Measurements from ENCODE around the gene VASP.

Gene VASP

GRCh38 chr19:45556835-45557234 lies 49.6 kb downstream of the VASP start:
- no peak for DNase-seq (ENCODE audit: low spot score)

GRCh38 chr19:45558399-45558878 lies 51.2 kb downstream of the VASP start:
- DNase-seq (ENCODE audit: low spot score) = peak; percentile 73

DNA sequence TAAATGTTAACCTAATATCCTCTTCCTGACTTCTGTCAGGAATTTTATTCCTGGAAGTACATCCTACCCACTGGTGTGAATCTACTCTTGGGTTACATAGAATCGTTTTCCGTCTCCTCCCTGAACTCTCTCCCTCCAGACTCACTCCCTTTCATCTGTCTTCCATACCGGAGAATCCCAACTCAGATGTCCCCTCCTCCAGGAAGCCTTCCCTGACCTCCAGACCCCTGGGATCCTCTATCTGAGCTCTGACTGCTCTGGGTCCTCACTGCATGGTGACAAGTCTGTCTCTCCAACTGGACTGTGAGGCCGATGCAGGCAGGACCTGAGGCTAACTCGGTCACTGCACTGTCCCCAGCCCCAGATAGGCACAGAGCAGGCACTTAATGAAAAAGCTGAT lies 52.8 kb downstream of the VASP start:
- no peak for DNase-seq (ENCODE audit: low spot score)

- no peak for DNase-seq (ENCODE audit: low spot score)
These were observed 53.4 kb downstream of the VASP start for GRCh38 chr19:45560686-45561085.

GRCh38 chr19:45564131-45564780 lies 57.0 kb downstream of the VASP start:
- DNase-seq (ENCODE audit: low spot score) = no peak

DNA sequence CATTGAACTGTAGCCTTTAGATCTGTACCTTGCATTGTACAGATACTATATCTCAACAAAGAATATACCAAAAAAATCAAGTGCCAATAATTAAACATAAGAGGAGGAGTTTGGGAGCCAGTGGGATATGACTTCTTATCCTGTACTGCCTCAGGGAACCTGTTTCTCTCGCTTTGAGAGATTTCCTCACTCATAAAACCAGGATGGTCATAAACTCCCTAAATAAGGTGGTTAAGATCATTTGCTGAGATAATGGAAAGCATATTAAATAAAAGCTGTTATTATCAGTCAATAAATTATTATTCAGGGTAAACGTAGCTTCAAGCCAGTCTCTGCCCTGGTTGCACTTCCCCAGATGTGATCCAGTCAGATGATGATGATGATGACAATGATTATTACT lies 60.3 kb downstream of the VASP start:
- DNase-seq (ENCODE audit: low spot score) = no peak

- no peak for DNase-seq (ENCODE audit: low spot score)
These were observed 61.5 kb downstream of the VASP start for GRCh38 chr19:45568732-45569131.

GRCh38 chr19:45569619-45570421 lies 62.5 kb downstream of the VASP start:
- DNase-seq (ENCODE audit: low spot score) = no peak

- no peak for DNase-seq (ENCODE audit: low spot score)
These were observed 64.4 kb downstream of the VASP start for GRCh38 chr19:45571457-45572220.

- DNase-seq (ENCODE audit: low spot score) = no peak
These were observed 67.2 kb downstream of the VASP start for GRCh38 chr19:45574526-45574925.

GRCh38 chr19:45575216-45575615 lies 67.9 kb downstream of the VASP start:
- DNase-seq (ENCODE audit: low spot score) = no peak

Data from SW480 (cell line).